H1 (cell line): ENCODE data around the gene DYNLRB1. TPM values are rescaled to one million over a fixed set of nuclear protein-coding genes. Genes with fewer than 3 reads are reported as not detected.

Source experiments
- CTCF ChIA-PET: fragments of 300-600 bp; sonication (Branson Sonifier 250); formaldehyde crosslinking; loops from one replicate; lab custom pipeline; 2021; ENCODE audit not compliant: partially characterized antibody; lab: Charles Lee
- POLR2A ChIA-PET: fragments of 300-600 bp; sonication (Branson Sonifier 250); formaldehyde crosslinking; loops from one replicate; lab custom pipeline; 2021; ENCODE audit warnings: inconsistent platforms; ENCODE audit not compliant: partially characterized antibody; lab: Charles Lee
- DNase-seq, 2 experiments: peaks; one replicate each; pipeline versions ENCODE4 v3.0.0 to v3.0.0-alpha.2; 2010 to 2022; ENCODE audit warnings: low spot score in 2 of 2, low read depth in 1 of 2, mixed read lengths in 1 of 2
- FAIRE-seq: peaks from 2 replicates; lab custom pipeline; 2011; peaks lifted over from hg19 to GRCh38; lab: Jason Lieb, UNC
- H2AFZ ChIP-seq: 2 replicates; pipeline ENCODE4 v1.8.1; 2012; ENCODE audit warnings: low read length, inconsistent platforms
- H2AK5ac ChIP-seq: 2 replicates; pipeline ENCODE4 v1.6.1; 2013; ENCODE audit warnings: low read depth, low read length
- H2BK120ac ChIP-seq: replicated peaks from 2 replicates; pipeline ENCODE3; 2013; ENCODE audit warnings: low read depth, low read length, inconsistent platforms
- H2BK12ac ChIP-seq: 2 replicates; pipeline ENCODE4 v1.6.1; 2013; ENCODE audit warnings: low read depth, low read length
- H2BK15ac ChIP-seq: 2 replicates; pipeline ENCODE4 v1.6.1; 2013; ENCODE audit warnings: low read length
- H2BK20ac ChIP-seq: 2 replicates; pipeline ENCODE4 v1.6.1; 2013; ENCODE audit warnings: low read length
- H2BK5ac ChIP-seq: 2 replicates; pipeline ENCODE4 v1.6.1; 2013; ENCODE audit warnings: low read depth, low read length
- H3K14ac ChIP-seq: 2 replicates; pipeline ENCODE4 v1.6.1; 2013; ENCODE audit warnings: inconsistent platforms; ENCODE audit not compliant: insufficient read length
- H3K18ac ChIP-seq: 2 replicates; pipeline ENCODE4 v1.6.1; 2013; ENCODE audit warnings: low read length; ENCODE audit errors: extremely low read depth
- H3K23ac ChIP-seq: 2 replicates; pipeline ENCODE4 v1.6.1; 2013; ENCODE audit warnings: inconsistent platforms; ENCODE audit not compliant: insufficient read length
- H3K23me2 ChIP-seq: 2 replicates; pipeline ENCODE4 v1.6.1; 2013; ENCODE audit warnings: low read depth, low read length
- H3K27ac ChIP-seq: 2 replicates; pipeline ENCODE4 v1.6.1; 2011; ENCODE audit warnings: low read depth, low read length, inconsistent platforms
- H3K27me3 ChIP-seq, 4 experiments: replicated peaks in 1 of 4; 1 replicate in 1 of 4; 2 replicates in 3 of 4; pipeline versions ENCODE4 v1.6.1 to v1.8.1; 2011 to 2013; ENCODE audit warnings: low read length in 3 of 4, mild to moderate bottlenecking in 3 of 4, inconsistent platforms in 2 of 4, mixed read lengths in 2 of 4, moderate library complexity in 1 of 4; ENCODE audit not compliant: control insufficient read depth in 3 of 4, insufficient read depth in 3 of 4; ENCODE audit errors: extremely low read depth in 1 of 4
- H3K36me3 ChIP-seq, 4 experiments: 2 replicates each; pipeline versions ENCODE4 v1.6.1 to v1.8.1; 2011 to 2013; ENCODE audit warnings: mild to moderate bottlenecking in 4 of 4, low read length in 3 of 4, moderate library complexity in 2 of 4, control low read depth in 1 of 4, inconsistent platforms in 1 of 4; ENCODE audit not compliant: insufficient read depth in 4 of 4, control insufficient read depth in 2 of 4
- H3K4ac ChIP-seq: replicated peaks from 2 replicates; pipeline ENCODE3; 2013; ENCODE audit warnings: low read length, low read depth, mixed read lengths, inconsistent platforms; ENCODE audit not compliant: insufficient read length
- H3K4me1 ChIP-seq, 4 experiments: replicated peaks in 1 of 4; 1 replicate in 1 of 4; 2 replicates in 3 of 4; pipeline versions ENCODE4 v1.6.1 to v1.8.1; 2011 to 2013; ENCODE audit warnings: low read length in 3 of 4, inconsistent platforms in 2 of 4, mixed read lengths in 1 of 4; ENCODE audit not compliant: insufficient read depth in 4 of 4, control insufficient read depth in 3 of 4
- H3K4me2 ChIP-seq, 2 experiments: 2 replicates each; pipeline versions ENCODE4 v1.6.1 to v1.8.1; 2011 to 2013; ENCODE audit warnings: low read depth in 2 of 2, low read length in 2 of 2, control low read depth in 1 of 2, inconsistent platforms in 1 of 2, mild to moderate bottlenecking in 1 of 2; ENCODE audit not compliant: insufficient read depth in 1 of 2
- H3K4me3 ChIP-seq, 4 experiments: fragments of 200-600, 300-600 bp in 1 of 4; sonication (generic), shearing (Covaris generic), sonication (Bioruptor Twin) in 1 of 4; 2 replicates each; pipeline versions ENCODE4 v1.5.1 to v1.8.1; 2011 to 2016; ENCODE audit warnings: low read length in 4 of 4, low read depth in 3 of 4, control low read depth in 2 of 4, inconsistent platforms in 2 of 4, mild to moderate bottlenecking in 2 of 4, mixed read lengths in 1 of 4, moderate library complexity in 1 of 4; ENCODE audit not compliant: insufficient read depth in 2 of 4; ENCODE audit errors: extremely low read depth in 1 of 4
- H3K56ac ChIP-seq: replicated peaks from 2 replicates; pipeline ENCODE3; 2013; ENCODE audit warnings: low read depth, mild to moderate bottlenecking, mixed read lengths, low read length, inconsistent platforms; ENCODE audit not compliant: insufficient read length
- H3K79me1 ChIP-seq: 2 replicates; pipeline ENCODE4 v1.6.1; 2013; ENCODE audit warnings: low read depth, low read length, control low read depth
- H3K79me2 ChIP-seq, 2 experiments: 2 replicates each; pipeline versions ENCODE4 v1.6.1 to v1.8.1; 2012 to 2013; ENCODE audit warnings: low read length in 2 of 2, mild to moderate bottlenecking in 2 of 2, inconsistent platforms in 1 of 2; ENCODE audit not compliant: insufficient read depth in 2 of 2, control insufficient read depth in 1 of 2
- H3K9ac ChIP-seq, 4 experiments: replicated peaks in 1 of 4; 1 replicate in 1 of 4; 2 replicates in 3 of 4; pipeline versions ENCODE4 v1.6.1 to v1.8.1; 2011 to 2013; ENCODE audit warnings: low read depth in 3 of 4, low read length in 3 of 4, control low read depth in 2 of 4, mild to moderate bottlenecking in 2 of 4, moderate library complexity in 2 of 4, inconsistent platforms in 1 of 4; ENCODE audit errors: extremely low read depth in 1 of 4
- H3K9me3 ChIP-seq, 2 experiments: 2 replicates each; pipeline versions ENCODE4 v1.6.1 to v1.8.1; 2012 to 2013; ENCODE audit warnings: mild to moderate bottlenecking in 2 of 2, moderate library complexity in 2 of 2, control low read depth in 1 of 2, inconsistent platforms in 1 of 2, low read depth in 1 of 2, low read length in 1 of 2, mixed read lengths in 1 of 2; ENCODE audit not compliant: insufficient read depth in 2 of 2
- H4K20me1 ChIP-seq, 2 experiments: replicated peaks in 1 of 2; 2 replicates each; pipeline versions ENCODE3 to v1.8.1; 2011 to 2013; ENCODE audit warnings: inconsistent platforms in 2 of 2, low read length in 2 of 2, mild to moderate bottlenecking in 1 of 2; ENCODE audit not compliant: insufficient read depth in 2 of 2, control insufficient read depth in 1 of 2
- H4K5ac ChIP-seq: 2 replicates; pipeline ENCODE4 v1.6.1; 2013; ENCODE audit warnings: low read length, low read depth, mixed read lengths, inconsistent platforms; ENCODE audit not compliant: insufficient read length
- H4K8ac ChIP-seq: 2 replicates; pipeline ENCODE4 v1.8.0; 2013; ENCODE audit warnings: mild to moderate bottlenecking, moderate library complexity, low read length, inconsistent platforms; ENCODE audit not compliant: insufficient read depth; ENCODE audit errors: extremely low read depth
- H4K91ac ChIP-seq: replicated peaks from 2 replicates; pipeline ENCODE3; 2013; ENCODE audit warnings: low read length, mixed read lengths, inconsistent platforms; ENCODE audit not compliant: insufficient read length
- CTBP2 ChIP-seq: IDR thresholded peaks from 2 replicates; pipeline ENCODE4 v1.7.0; 2011; ENCODE audit warnings: borderline replicate concordance, mild to moderate bottlenecking, moderate library complexity, mixed read lengths, low read length; ENCODE audit not compliant: insufficient read depth, insufficient read length
- KDM5A ChIP-seq: fragments of 200-600 bp; IDR thresholded peaks from 2 replicates; pipeline ENCODE4 v1.7.1; 2012; ENCODE audit warnings: mild to moderate bottlenecking, low read length, inconsistent platforms, mixed read lengths
- NANOG ChIP-seq: IDR thresholded peaks from 2 replicates; pipeline ENCODE4 v1.6.1; 2011; ENCODE audit warnings: low read length, low read depth, mild to moderate bottlenecking, inconsistent platforms; ENCODE audit not compliant: insufficient read depth, poor library complexity, severe bottlenecking
- POLR2AphosphoS5 ChIP-seq: IDR thresholded peaks from 2 replicates; pipeline ENCODE4 v1.6.1; 2011; ENCODE audit warnings: low read depth, low read length
- WGBS, 2 experiments: shearing (Covaris generic) in 1 of 2; methylation state at CpG; one replicate each; pipeline versions ENCODE4 v1.1.6 to v1.1.7; 2013 to 2015; ENCODE audit warnings: low lambda C conversion rate in 2 of 2, mixed read lengths in 2 of 2, inconsistent platforms in 1 of 2, low coverage in 1 of 2, missing lambda C conversion rate in 1 of 2; ENCODE audit not compliant: insufficient replicate concordance in 2 of 2, insufficient coverage in 1 of 2, insufficient read length in 1 of 2; ENCODE audit errors: extremely low coverage in 1 of 2, missing lambda C conversion rate in 1 of 2; 5-methylcytosine and 5-hydroxymethylcytosine counted together
- polyA plus RNA-seq, 7 experiments: library from polyadenylated mRNA; depleted of rRNA in 3 of 7; stranded (reverse) in 5 of 7; unstranded in 2 of 7; fragments of >200 nt in 5 of 7; fragments of 200-250 nt in 2 of 7; gene quantifications; 1 replicate in 5 of 7; 2 replicates in 1 of 7; 4 replicates in 1 of 7; pipeline versions ENCODE4 v1.2.1 to v1.2.3, GENCODE V29; 2011 to 2013; ENCODE audit warnings: missing spikeins in 2 of 7, mixed read lengths in 2 of 7
- total RNA-seq: library from RNA; stranded (reverse); fragmentation: NEBNext Ultra II Directional; extraction: Animal tissue kit (Norgen Biotek cat#: 25700); gene quantifications from 2 replicates; pipeline ENCODE4 v1.2.1, GENCODE V29; 2021

The DYNLRB1 gene
- total and polyA plus RNA-seq, 2 of the 8 experiments (the other 6 are each of a cell fraction or from before 2014, with no cell fraction given): 109 to 214 TPM

DNA sequence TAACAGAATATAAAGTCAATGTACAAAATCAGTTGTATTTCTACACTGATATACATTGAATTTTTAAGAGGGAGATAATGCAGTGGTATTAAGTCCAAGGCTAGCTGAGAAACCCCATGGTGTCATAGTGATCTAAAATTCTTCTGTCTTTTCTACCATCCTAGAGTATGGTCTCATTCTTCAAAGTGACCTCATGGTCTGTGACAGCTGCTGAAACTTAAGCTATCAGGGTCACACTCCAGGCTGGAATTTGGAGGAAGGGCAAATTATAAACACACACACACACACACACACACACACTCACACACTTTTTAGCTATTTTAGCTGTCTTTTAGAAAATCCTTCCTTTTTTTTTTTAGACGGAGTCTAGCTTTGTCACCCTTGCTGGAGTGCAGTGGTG lies 47.3 kb upstream of the DYNLRB1 start:
- H4K91ac ChIP-seq: no peak overlapping the region
- no peak overlapping the region for H2BK12ac ChIP-seq
- no peak overlapping the region for H3K4ac ChIP-seq
- no peak for TF ChIP-seq KDM5A
- no peak for TF ChIP-seq POLR2AphosphoS5
- TF ChIP-seq NANOG: no peak
- TF ChIP-seq CTBP2: no peak
- TF ChIP-seq, all 59 proteins: peak for 0
- peaks cover 2 to 8% (median 5%) of the 10 kb centered on the region in 4 experiments; a peak in 6 of 8 replicates for H3K36me3 ChIP-seq
- H3K4me2 ChIP-seq: no peak overlapping the region
- H3K79me2 ChIP-seq: no peaks in the 10 kb centered on the region
- ChIA-PET POLR2A (interaction anchor here (0.6 kb wide), 2 partner anchors 13 to 168 kb away, joined by 3 read pairs; no protein-coding TSS in a partner anchor), CTCF (interaction anchor here (0.6 to 2.2 kb wide), 3 partner anchors 54 to 156 kb away, joined by 4 to 18 read pairs (median 5); no protein-coding TSS in a partner anchor)
- H4K20me1 ChIP-seq: peaks cover 1 to 3% of the 10 kb centered on the region in 2 experiments
- no peak overlapping the region for H2BK120ac ChIP-seq
- no peak overlapping the region for H2BK20ac ChIP-seq
- no peak overlapping the region for H4K5ac ChIP-seq
- no peak overlapping the region for H2AFZ ChIP-seq
- DNase-seq (no peak), FAIRE-seq (no peak)
- H3K23me2 ChIP-seq: no peaks in the 10 kb centered on the region
- H3K27ac ChIP-seq: no peak overlapping the region
- H2AK5ac ChIP-seq: no peak overlapping the region
- 85% methylated on average over 1 of the region's 1 CpG; no CpG with 5 or more reads in 1 of the 2 experiments for WGBS, 2 experiments
- H3K56ac ChIP-seq: no peak overlapping the region
- H3K4me1 ChIP-seq: no peaks in the 10 kb centered on the region
- no peak overlapping the region for H4K8ac ChIP-seq
- no peak overlapping the region for H3K9ac ChIP-seq
- no peak overlapping the region for H2BK15ac ChIP-seq
- H3K23ac ChIP-seq: no peak overlapping the region
- H3K18ac ChIP-seq: no peak overlapping the region
- no peaks in the 10 kb centered on the region for H3K9me3 ChIP-seq
- no peak overlapping the region for H2BK5ac ChIP-seq
- no peak overlapping the region for H3K4me3 ChIP-seq
- H3K79me1 ChIP-seq: no peaks in the 10 kb centered on the region
- H3K14ac ChIP-seq: no peak overlapping the region
- no peaks in the 10 kb centered on the region for H3K27me3 ChIP-seq
